ENCODE measurements around the gene EME1.
"Not testable (repeated sequence)": the region's sequence is repeated elsewhere in the genome, so short reads cannot be mapped to it uniquely, and the experiment has no call there.

EME1 gene

DNA sequence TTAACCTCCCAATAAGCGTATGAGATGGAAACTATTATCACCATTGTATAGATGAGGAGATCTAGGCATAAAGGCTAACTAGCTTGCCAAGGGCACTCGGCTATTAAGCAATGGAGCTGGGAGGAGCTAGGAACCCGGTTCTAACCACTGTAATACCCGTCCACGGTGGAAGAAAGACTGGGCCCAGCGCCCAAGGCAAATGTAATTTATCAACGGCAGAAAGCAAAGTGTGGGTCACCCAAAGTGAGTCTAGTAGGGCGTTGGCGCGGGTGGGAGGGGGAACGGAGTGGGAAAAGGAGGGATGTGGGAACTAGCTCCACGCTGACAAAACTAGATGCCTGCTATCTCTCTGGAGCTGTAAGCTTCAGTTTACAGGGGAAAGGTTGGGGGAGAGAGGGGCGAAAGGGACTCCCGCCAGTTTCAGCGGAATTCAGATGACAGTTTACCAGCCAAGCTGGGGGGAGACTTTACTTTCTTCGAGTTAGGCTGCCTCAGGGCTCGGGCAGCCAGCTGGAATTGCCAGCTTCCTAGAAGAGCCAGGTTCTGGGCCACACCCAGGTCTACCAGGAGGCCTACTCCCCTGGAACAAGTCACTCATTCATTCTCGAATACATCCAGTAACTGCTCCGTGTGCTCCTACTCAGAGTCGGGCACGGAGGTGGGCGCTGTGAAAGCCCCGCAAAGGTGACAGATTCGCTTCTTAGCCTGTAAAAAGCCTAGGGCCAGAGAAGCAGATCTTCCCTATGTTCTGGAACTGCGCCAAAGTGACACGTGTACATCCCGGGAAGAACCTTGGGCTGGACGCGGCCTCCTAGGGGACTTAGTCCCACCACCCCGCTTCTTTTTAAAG is 23.5 kb downstream of the EME1 start:
- DNase-seq (ENCODE audit: low spot score), result peak; percentile 20

DNA sequence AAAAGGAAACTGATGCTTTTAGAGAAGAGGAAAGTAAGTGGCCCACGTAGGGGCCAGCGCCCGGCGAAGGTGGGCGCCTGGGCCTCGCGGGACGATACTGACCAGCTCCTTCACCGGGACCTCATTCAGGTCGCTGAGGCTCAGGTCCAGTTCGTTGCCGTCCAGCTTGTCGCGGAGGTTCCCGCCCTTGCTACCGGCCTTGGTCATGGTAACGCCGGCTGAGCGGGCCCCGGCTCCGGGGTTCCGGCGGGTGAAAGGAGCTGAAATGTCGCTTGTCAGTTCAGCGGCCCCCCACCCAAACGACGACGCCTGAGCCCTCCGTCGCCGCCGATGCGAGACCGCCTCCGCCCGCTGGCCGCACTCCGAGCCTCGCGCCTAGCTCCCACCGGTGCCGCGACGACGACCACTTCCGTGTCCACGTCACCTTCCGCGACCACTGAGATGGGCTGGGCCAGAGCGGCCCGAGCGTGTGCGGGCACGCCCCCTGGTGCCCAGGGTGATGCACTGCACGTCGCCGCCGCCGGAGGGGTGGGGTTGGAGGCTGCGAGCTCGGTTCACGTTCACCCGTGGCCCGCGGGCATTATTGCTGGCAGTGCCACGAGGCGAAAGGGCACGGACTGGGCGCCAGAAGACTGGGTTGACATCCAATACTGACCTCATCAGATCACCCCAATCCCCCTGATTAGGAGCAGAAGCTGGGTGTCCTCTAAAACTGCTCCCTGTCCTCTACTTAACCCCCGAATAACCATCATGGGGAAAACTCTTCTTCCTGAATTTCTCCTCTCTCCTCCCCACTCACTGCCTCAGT is 24.3 kb downstream of the EME1 start, which contains the start of gene LRRC59:
LRRC59 (minus strand) TSS at position 413 of the 808 bp plus-strand sequence; CDS start at position 207, 206 bp downstream.
- DNase-seq (ENCODE audit: low spot score), result peak; percentile 95

DNA sequence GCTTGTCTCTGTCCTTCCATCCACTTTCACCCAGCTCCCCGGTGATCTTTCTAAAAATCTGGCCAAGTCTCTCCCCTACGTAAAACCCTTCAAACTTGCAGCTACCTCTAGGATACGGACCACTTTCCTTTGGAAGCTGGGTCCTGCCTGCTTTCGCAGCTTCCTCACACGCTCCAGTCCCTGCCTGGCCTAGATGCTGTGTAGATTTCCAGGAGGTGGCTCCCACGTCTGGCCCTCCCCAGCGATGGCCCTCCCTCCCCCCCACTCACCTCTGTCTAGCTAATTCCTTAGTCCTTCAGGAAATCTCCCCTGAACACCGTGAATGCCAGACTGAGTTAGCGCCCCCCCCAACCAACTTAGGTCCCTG is 24.9 kb downstream of the EME1 start:
- DNase-seq (ENCODE audit: low spot score), result peak; percentile 23

DNA sequence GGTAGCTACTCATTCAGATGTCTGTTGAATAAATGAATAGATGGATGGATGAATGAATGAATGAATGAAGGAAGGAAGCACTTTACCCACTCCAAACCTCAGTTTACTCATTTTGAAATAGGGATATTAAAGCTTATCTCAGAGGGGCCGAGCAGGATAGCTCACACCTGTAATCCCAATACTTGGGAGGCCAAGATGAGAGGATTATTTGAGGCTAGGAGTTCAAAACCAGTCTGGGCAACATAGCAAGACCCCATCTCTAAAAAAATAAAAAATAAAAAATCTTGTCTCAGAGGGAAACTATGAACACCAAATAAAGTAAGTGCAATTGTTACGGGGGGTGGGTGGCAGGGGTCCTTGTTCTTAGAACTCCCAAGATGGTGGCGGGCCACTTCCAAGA is 25.6 kb downstream of the EME1 start:
- not testable (repeated sequence) for DNase-seq (ENCODE audit: low spot score)

DNA sequence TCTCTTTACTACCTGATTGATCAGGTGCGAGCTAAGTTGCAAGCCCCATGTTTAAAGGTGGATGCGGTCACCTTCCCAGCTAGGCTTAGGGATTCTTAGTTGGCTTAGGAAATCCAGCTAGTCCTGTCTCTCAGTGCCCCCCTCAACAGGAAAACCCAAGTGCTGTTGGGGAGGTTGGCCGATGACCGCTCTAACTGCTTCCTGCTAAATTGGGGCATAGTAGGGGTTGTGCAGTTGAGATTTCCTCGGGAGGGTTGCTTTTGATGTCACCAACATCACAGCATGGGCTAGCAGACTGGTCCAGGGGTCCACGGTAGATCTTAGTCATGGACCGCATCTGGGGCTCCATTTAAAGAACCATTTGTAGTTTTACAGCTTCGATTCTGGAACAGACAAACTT is 26.6 kb downstream of the EME1 start:
- DNase-seq (ENCODE audit: low spot score), result not testable (repeated sequence)

DNA sequence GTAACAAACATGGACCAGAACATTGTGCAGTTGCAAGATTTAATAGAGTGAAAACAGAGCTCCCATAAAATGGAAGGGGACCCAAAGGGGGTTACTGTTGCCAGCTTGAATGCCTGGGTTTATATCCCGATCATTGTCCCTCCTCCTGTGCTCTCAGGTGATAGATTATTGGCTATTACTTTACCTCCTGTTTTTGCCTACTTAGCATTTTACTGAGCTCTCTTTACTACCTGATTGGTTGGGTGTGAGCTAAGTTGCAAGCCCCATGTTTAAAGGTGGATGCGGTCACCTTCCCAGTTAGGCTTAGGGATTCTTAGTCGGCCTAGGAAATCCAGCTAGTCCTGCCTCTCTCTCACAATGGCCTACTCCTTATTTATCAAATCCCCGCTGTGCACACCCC is 32.3 kb downstream of the EME1 start:
- not testable (repeated sequence) for DNase-seq (ENCODE audit: low spot score)

DNA sequence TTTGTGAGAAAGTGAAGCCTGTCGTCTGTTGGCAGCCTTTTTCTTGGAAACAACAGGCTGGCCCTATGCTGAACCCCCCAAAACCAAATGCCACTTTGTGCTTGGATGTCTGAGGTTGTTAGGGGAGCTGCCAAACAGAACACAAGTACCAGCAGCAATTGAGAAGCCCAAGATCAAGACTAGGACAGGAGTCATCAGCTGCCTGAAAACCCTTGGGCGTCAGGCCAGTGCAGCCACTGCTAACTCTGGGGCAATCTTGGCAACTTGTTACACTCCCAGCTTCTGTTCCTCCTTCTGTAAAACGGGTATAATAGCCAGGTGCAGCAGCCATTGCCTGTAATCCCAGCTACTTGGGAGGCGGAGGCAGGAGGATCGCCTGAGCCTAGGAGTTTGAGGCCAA is 33.5 kb downstream of the EME1 start:
- no peak for DNase-seq (ENCODE audit: low spot score)

DNA sequence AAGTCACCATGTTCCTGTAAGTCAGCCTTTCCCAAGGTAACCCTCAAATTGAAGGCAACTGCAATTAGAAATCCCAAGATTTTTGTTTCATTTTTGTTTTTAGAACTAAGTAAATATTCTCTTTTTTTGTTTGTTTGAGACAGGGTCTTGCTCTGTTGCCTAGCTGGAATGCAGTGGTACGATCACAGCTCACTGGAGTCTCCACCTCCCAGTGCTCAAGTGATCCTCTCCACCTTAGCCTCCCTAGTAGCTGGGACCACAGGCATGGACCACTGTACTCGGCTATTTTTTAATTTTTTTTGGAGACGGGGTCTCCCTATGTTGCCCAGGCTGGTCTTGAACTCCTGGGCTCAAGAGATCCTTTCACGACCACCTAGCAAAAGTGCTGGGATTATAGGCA is 34.9 kb downstream of the EME1 start:
- DNase-seq (ENCODE audit: low spot score), result no peak

DNA sequence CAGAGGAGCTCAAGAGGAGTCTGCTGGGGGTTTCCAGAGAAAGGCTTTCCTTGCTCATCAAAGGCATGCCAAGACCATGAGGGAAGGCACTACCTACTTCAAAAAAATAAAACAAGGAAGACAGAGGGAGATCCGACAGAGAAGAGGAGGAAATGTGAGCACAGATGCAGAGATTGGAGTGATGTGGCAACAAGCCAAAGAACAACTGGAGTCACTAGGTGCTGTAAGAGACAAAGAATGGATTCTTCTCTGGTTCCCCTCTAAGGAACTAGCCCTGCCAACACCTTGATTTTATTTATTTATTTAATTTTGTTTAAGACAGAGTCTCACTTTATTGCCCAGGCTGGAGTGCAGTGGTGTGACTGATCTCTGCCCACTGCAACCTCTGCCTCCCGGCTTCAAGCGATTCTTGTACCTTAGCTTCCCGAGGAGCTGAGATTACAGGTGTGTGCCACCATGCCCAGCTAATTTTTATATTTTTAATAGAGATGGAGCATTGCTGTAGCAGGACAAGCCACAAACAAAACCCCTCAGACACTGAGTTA is 39.2 kb downstream of the EME1 start:
- DNase-seq (ENCODE audit: low spot score), result no peak

DNA sequence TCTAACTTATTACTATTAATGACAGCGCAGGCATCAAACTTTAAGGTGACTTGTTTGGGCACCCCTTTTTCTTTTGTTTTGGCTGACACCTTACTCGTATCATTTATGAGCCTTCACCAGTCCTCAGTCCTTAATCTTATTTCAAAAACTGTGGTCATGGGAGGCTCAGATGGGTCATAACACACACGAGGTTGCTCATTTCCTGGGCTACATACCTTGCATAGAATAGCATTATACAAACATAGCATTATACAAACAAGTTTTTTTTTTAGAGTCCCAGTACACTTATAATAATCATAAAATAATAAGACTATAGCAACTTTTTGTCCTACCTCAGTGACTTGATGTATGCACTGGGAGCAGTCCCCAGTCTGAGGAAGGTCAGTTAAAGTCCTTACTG is 41.8 kb downstream of the EME1 start:
- no peak for DNase-seq (ENCODE audit: low spot score)

DNA sequence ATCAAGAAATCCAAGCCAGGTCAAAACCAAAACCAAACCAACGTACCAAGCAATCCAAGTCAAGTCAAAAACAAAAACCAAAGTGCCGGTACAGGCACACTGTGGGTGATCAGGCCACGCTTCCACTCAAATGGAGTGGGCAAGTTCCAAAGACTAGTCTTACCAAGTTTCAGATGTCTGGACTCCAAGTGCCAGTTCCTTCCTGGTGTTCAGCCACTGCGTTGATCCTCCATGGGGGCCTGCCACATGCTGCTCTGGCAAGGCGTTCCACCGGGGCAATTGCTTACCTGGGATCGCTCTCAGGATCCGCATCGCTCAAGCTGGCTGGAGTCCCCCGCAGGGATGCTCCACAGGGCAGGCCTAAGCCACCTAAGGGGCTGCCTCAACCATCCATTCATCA is 46.5 kb downstream of the EME1 start:
- DNase-seq (ENCODE audit: low spot score), result not testable (repeated sequence)

DNA sequence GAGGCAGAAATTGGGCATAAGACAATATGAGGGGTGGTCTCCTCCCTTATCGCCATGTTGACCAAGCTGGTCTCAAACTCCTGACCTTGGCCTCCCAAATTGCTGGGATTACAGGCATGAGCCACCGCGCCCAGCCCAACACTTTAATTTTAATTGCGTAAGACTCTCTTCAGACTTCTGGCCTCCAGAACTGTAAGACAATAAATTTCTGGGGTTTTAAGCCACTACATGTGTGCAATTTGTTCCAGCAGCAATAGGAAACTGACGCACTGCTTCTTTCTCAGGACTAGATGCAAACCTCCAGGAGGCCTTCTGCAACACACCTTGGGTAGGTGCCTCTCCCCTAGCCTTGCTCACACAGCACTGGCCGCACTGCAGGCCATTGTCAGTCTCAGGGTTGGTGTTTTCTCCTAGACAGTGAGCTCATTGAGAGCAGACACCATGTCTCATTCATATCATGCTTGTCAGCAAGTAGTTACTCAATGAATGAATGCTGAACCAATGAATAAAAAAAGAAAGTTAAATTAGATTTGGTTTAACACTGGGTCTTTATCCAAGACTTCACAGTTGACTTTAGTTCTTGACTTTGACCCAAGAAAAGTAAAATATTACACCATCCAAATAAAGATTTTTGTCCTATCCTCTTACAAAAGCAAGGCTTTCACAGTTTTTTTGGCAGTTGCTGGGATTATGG is 47.5 kb downstream of the EME1 start:
- no peak for DNase-seq (ENCODE audit: low spot score)

DNA sequence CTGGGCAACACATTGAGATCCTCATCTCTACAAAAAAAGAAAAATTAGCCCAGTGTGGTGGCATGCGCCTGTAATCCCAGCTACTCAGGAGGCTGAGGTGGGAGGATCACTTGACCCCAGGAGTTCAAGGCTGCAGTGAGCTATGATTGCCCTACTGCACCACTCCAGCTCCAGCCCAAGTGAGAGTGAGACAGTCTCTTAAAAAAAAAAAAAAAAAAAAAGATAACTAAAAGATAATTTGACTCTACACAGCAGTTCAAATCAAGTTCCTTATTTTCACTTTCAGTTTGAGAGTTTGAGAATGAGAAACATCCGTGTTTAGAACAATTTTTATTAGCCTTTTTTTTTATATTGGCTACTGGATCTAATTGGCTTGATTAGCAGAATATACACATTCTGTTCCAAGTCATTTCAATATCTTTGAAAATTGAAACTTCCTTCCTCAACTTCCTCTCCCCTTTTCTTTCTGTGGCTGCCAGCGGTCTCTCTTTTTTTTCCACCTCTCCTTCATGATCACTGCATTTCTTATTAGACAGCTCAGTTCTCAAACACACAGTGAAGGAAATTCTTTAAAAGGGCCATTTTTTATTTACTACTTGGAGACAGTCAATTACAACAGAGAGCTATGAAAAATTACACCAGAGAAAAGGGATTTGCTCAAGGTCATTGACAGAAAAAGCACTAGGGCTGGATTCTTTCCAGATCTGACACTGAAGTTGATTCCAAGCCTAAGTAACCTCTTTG is 48.5 kb downstream of the EME1 start:
- no peak for DNase-seq (ENCODE audit: low spot score)

DNA sequence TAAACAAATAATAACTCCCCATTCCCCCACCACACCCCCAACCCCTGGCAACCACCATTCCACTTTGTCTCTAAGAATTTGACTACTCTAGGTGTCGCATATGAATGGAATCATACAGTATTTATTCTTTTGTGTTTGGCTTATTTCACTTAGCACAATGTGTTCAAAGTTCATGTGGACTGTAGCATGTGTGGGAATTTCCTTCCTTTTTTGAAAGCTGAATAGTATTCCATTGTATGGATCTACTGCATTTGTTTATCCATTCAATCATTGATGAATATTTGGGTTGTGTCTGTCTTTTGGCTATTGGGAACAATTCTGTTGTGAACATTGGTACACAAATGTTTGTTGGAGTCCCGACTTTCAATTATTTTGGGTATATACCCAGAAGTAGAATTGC is 49.7 kb downstream of the EME1 start:
- DNase-seq (ENCODE audit: low spot score), result no peak

DNA sequence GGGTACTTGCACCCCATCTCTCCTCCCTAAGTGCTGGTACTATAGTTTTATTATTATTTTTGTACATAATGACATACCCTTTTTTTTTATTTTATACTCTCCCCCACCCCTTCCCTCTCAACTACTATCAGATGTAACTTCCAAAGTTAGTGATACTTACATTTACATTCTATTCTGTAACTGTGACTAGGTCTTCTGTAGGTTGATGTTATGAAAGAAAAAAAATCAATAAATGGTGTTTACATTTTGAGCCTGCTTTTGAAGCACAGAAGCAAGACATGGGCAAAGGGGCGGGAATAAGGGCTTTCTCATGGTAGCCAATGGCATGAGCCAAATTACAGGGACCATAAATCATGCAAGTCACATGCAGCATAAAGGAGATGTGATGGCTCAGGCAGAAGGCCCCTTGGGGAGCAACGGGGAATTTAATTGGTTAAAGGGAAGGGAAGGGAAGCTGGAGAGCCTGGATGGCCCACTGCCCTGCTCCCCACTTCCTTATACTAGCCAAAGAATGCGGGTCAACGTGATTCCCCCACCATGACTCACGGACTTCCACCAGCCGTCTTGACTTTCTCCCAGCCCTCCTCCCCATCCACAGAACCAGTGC is 50.6 kb downstream of the EME1 start:
- DNase-seq (ENCODE audit: low spot score), result peak; percentile 32

DNA sequence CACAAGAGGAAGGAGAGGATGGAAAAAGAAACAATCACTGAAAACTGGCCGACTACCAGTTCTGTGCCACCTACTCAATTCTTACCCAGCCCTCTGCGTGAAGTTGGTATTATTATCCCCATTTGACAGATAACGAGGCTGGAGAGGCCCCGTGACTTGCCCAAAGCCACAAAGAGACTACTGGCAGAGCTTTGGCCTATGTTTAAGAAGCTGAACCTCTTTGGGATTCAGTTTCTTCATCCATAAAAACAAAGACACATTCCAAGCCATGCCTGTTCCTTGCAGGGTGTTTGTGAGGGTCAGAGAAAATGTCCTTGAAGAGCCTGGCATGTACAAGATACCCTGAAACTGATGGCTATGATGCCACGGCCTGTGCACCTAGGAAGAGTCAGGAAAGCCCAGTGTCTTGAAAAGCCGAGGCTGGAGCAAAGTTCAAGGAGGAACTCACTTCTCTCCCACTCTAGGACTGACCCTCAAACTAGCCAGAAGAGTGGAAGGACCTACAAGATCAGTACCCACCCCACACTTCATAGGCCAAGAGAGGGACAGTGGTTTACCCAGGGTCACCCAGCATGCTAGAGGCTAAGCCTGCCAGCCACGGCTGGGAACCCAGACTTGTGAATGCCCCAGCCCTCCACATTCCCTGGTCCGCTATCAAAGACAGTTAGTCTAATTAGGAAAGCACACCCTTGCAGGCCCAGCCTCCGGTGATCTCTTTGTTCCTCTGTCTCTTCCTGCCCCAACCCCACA is 51.4 kb downstream of the EME1 start:
- DNase-seq (ENCODE audit: low spot score), result no peak

DNA sequence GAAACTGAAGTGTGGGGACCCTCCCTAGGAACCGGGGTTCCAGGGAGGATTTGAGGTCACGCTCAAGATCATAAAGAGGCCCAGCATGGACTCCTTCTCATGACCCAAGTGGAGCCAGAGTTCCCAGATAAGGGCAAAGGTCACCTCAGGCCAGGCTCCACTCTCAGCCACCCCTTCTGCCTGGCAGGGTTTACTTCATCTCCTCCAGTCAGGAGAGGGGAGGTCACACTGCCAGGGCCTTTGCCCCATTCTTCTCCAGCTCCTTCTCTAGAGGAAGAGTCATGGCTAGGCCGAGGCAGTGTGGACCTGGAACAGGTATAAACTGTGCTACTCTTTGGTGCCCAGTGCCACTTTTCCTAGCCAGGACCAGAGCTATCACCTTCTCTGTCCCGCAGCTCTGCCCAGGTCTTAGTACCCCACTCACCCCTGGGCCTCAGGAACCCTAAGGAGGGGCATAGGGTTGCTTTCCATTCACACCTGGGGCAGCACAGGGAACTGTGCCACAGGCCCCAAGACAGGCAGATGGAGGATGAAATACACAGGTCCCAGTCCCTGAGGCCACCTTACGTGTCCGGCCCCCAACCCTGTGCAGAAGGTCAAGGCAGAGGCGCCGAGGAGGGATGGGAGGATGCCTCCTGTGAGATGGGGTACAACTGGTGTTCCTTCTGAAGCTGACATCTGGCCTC is 52.1 kb downstream of the EME1 start:
- no peak for DNase-seq (ENCODE audit: low spot score)

DNA sequence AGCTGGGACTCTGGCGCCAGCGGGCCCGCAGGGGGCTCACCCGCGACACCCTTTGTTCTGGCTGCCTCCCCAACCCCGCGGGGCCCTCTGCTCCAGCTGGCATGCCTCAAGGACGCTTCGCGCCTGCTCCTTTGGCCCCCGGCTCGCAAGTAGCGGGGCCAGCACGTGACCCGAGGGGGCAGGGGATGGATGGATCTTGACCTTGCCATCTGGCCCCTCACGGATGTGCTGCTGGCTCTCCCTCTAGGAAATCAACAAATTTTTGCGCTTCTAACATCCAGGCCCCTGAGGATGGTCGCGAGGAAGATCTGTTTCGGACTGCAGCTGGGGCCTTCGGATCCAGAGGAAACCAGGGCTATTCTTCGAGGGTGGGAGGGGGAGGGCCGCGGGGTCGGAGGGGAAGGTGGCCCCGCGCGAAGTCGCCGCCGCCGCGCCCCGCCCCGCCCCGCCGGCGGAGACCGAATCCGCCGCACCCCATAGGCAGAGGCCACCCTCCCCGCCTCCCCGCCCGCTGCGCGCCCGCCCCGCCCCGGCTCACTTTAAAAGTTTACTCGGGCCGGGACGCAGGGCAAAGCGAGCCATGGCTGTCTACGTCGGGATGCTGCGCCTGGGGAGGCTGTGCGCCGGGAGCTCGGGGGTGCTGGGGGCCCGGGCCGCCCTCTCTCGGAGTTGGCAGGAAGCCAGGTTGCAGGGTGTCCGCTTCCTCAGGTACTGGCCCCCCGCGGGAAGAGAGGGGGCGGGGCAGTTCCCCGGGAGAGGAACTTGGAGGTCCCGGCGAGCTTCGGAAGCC is 52.8 kb downstream of the EME1 start, which contains the start of gene ACSF2:
ACSF2 (plus strand) TSS at position 537 of the 790 bp plus-strand sequence; CDS start at position 581, 44 bp downstream.
- DNase-seq (ENCODE audit: low spot score), result peak; percentile 86

DNA sequence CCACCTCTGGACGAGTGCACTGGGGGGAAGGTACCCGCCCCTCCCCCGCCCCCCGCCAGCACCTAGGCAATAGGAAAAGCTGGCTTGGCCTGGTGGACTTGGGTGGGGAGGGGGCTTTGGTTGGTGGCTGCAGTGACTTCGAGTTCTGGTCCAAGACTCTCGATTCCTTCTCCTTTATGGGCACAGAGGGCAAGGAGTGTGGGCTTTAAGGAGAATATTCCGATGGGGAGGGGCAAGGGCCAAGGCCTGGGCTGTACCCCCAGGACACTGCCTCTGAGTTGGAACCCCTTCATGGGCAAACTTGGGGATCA is 53.4 kb downstream of the EME1 start:
- DNase-seq (ENCODE audit: low spot score), result no peak
